Mesenchymal stem cell (in vitro differentiated cells and primary cell): ENCODE measurements around the gene DPF3.

Experiments used
- DNase-seq: peaks from one replicate; pipeline ENCODE4 v3.0.0-alpha.2; 2013
- H2AFZ ChIP-seq: one replicate; pipeline ENCODE4 v1.6.1; 2013; ENCODE audit warnings: low read depth, mild to moderate bottlenecking, control low read depth, inconsistent platforms, low read length, moderate library complexity
- H2AK5ac ChIP-seq: 2 replicates; pipeline ENCODE4 v1.6.1; 2013; ENCODE audit warnings: low read length, moderate library complexity, mild to moderate bottlenecking, inconsistent platforms; ENCODE audit not compliant: severe bottlenecking
- H2BK120ac ChIP-seq: one replicate; pipeline ENCODE4 v1.6.1; 2013; ENCODE audit warnings: low read depth, mild to moderate bottlenecking, inconsistent platforms, low read length, moderate library complexity
- H2BK12ac ChIP-seq, 2 experiments: one replicate each; pipeline ENCODE4 v1.6.1; 2013; ENCODE audit warnings: inconsistent platforms in 2 of 2, low read length in 2 of 2, mild to moderate bottlenecking in 2 of 2, moderate library complexity in 2 of 2, control low read depth in 1 of 2
- H2BK15ac ChIP-seq: one replicate; pipeline ENCODE4 v1.6.1; 2013; ENCODE audit warnings: mild to moderate bottlenecking, low read depth, inconsistent platforms; ENCODE audit not compliant: poor library complexity, severe bottlenecking
- H2BK5ac ChIP-seq: 2 replicates; pipeline ENCODE4 v1.6.1; 2013; ENCODE audit warnings: low read depth, mild to moderate bottlenecking, low read length, control low read depth, inconsistent platforms; ENCODE audit not compliant: poor library complexity, severe bottlenecking
- H3K14ac ChIP-seq, 2 experiments: one replicate each; pipeline ENCODE4 v1.6.1; 2013; ENCODE audit warnings: inconsistent platforms in 2 of 2, low read length in 2 of 2, control low read depth in 1 of 2, mild to moderate bottlenecking in 1 of 2, moderate library complexity in 1 of 2
- H3K18ac ChIP-seq, 2 experiments: one replicate each; pipeline ENCODE4 v1.6.1; 2013; ENCODE audit warnings: inconsistent platforms in 2 of 2, low read length in 2 of 2, control low read depth in 1 of 2, low read depth in 1 of 2, mild to moderate bottlenecking in 1 of 2
- H3K23ac ChIP-seq, 2 experiments: one replicate each; pipeline ENCODE4 v1.6.1; 2013; ENCODE audit warnings: inconsistent platforms in 2 of 2, low read length in 2 of 2, mild to moderate bottlenecking in 2 of 2, moderate library complexity in 2 of 2, control low read depth in 1 of 2
- H3K27ac ChIP-seq: 2 replicates; pipeline ENCODE4 v1.5.1; 2013; ENCODE audit warnings: mild to moderate bottlenecking, moderate library complexity, low read length, control low read depth, inconsistent platforms; ENCODE audit not compliant: poor library complexity, severe bottlenecking
- H3K27me3 ChIP-seq, 2 experiments: 2 replicates each; pipeline versions ENCODE4 v1.6.1 to v1.7.0; 2013; ENCODE audit warnings: low read length in 2 of 2, mild to moderate bottlenecking in 2 of 2, moderate library complexity in 2 of 2, control low read depth in 1 of 2, inconsistent platforms in 1 of 2; ENCODE audit not compliant: control insufficient read depth in 1 of 2, insufficient read depth in 1 of 2
- H3K36me3 ChIP-seq, 2 experiments: 2 replicates each; pipeline versions ENCODE4 v1.6.1 to v1.7.0; 2013; ENCODE audit warnings: low read length in 2 of 2, control low read depth in 1 of 2, inconsistent platforms in 1 of 2, low read depth in 1 of 2, mild to moderate bottlenecking in 1 of 2; ENCODE audit not compliant: insufficient read depth in 2 of 2, control insufficient read depth in 1 of 2
- H3K4ac ChIP-seq, 2 experiments: one replicate each; pipeline ENCODE4 v1.6.1; 2013; ENCODE audit warnings: inconsistent platforms in 2 of 2, low read length in 2 of 2, mild to moderate bottlenecking in 2 of 2, moderate library complexity in 2 of 2, control low read depth in 1 of 2, low read depth in 1 of 2
- H3K4me1 ChIP-seq: 2 replicates; pipeline ENCODE4 v1.6.1; 2013; ENCODE audit warnings: low read depth, low read length, control low read depth; ENCODE audit not compliant: control insufficient read depth, insufficient read depth
- H3K4me2 ChIP-seq: 2 replicates; pipeline ENCODE4 v1.6.1; 2013; ENCODE audit warnings: low read length, mild to moderate bottlenecking, inconsistent platforms; ENCODE audit not compliant: poor library complexity, severe bottlenecking
- H3K4me3 ChIP-seq, 2 experiments: 2 replicates each; pipeline versions ENCODE4 v1.5.1 to v1.7.0; 2013; ENCODE audit warnings: low read length in 2 of 2, mild to moderate bottlenecking in 2 of 2, control low read depth in 1 of 2, low read depth in 1 of 2; ENCODE audit not compliant: insufficient read depth in 1 of 2
- H3K79me1 ChIP-seq: replicated peaks from 2 replicates; pipeline ENCODE4 v1.6.1; 2013; ENCODE audit warnings: mild to moderate bottlenecking, control low read depth, low read length, inconsistent platforms; ENCODE audit not compliant: poor library complexity, severe bottlenecking
- H3K9ac ChIP-seq: 2 replicates; pipeline ENCODE4 v1.7.0; 2013; ENCODE audit warnings: mild to moderate bottlenecking, low read length, moderate library complexity
- H3K9me3 ChIP-seq: 2 replicates; pipeline ENCODE4 v1.7.0; 2013; ENCODE audit warnings: mild to moderate bottlenecking, low read length; ENCODE audit not compliant: control insufficient read depth
- H4K8ac ChIP-seq: one replicate; pipeline ENCODE4 v1.6.1; 2013; ENCODE audit warnings: inconsistent platforms, mild to moderate bottlenecking, low read length, moderate library complexity
- H4K91ac ChIP-seq: one replicate; pipeline ENCODE4 v1.6.1; 2013; ENCODE audit warnings: mild to moderate bottlenecking, low read length, inconsistent platforms
- WGBS: methylation state at CpG from one replicate; pipeline ENCODE4 v1.1.7; 2013; ENCODE audit warnings: mixed read lengths; 5-methylcytosine and 5-hydroxymethylcytosine counted together

The DPF3 gene

GRCh38 chr14:72595152-72595862, 298.6 kb downstream of the DPF3 start:
- H2AFZ ChIP-seq: no peak overlapping the region
- peak; percentile 22 for DNase-seq
- no peak overlapping the region for H2BK15ac ChIP-seq
- no peaks in the 10 kb centered on the region for H3K79me1 ChIP-seq
- H3K4me3 ChIP-seq: no peak overlapping the region
- H3K18ac ChIP-seq: no peak overlapping the region
- 85% methylated on average over 8 of the region's 8 CpGs for whole genome bisulfite sequencing
- H3K27ac ChIP-seq: no peak overlapping the region
- peaks cover 7% of the 10 kb centered on the region for H3K4me1 ChIP-seq
- H3K14ac ChIP-seq: no peak overlapping the region
- H2BK5ac ChIP-seq: no peak overlapping the region
- H3K23ac ChIP-seq: no peak overlapping the region
- H2AK5ac ChIP-seq: no peak overlapping the region
- H4K8ac ChIP-seq: no peak overlapping the region
- no peaks in the 10 kb centered on the region for H3K9me3 ChIP-seq
- no peak overlapping the region for H2BK12ac ChIP-seq
- no peak overlapping the region for H4K91ac ChIP-seq
- peaks cover 0 to 22% of the 10 kb centered on the region in 2 experiments for H3K27me3 ChIP-seq
- H3K4ac ChIP-seq: no peak overlapping the region
- H3K4me2 ChIP-seq: no peak overlapping the region
- no peak overlapping the region for H2BK120ac ChIP-seq
- no peak overlapping the region for H3K9ac ChIP-seq
- H3K36me3 ChIP-seq: no peaks in the 10 kb centered on the region

- H3K18ac ChIP-seq: no peak overlapping the region
- no peak overlapping the region for H2BK5ac ChIP-seq
- H3K9ac ChIP-seq: no peak overlapping the region
- peaks cover 0 to 18% of the 10 kb centered on the region in 2 experiments for H3K27me3 ChIP-seq
- no peak overlapping the region for H4K8ac ChIP-seq
- no peak overlapping the region for H3K4me2 ChIP-seq
- 94% methylated on average over 14 of the region's 14 CpGs for WGBS
- no peak overlapping the region for H3K4ac ChIP-seq
- H4K91ac ChIP-seq: no peak overlapping the region
- no peak overlapping the region for H3K23ac ChIP-seq
- H2BK120ac ChIP-seq: no peak overlapping the region
- H2BK15ac ChIP-seq: no peak overlapping the region
- no peak overlapping the region for H2BK12ac ChIP-seq
- H3K14ac ChIP-seq: no peak overlapping the region
- no peak overlapping the region for H3K4me3 ChIP-seq
- no peak for DNase-seq
- no peak overlapping the region for H2AK5ac ChIP-seq
- no peak overlapping the region for H3K27ac ChIP-seq
- no peaks in the 10 kb centered on the region for H3K9me3 ChIP-seq
- no peaks in the 10 kb centered on the region for H3K4me1 ChIP-seq
- H3K79me1 ChIP-seq: no peaks in the 10 kb centered on the region
- H3K36me3 ChIP-seq: no peaks in the 10 kb centered on the region
- H2AFZ ChIP-seq: no peak overlapping the region
Observed at GRCh38 chr14:72594099-72594901, 299.6 kb downstream of the DPF3 start.

GRCh38 chr14:72591391-72591790, 302.5 kb downstream of the DPF3 start:
- no peak overlapping the region for H4K8ac ChIP-seq
- H2AFZ ChIP-seq: no peak overlapping the region
- H3K79me1 ChIP-seq: no peaks in the 10 kb centered on the region
- no peak overlapping the region for H3K4me3 ChIP-seq
- no peak overlapping the region for H2BK15ac ChIP-seq
- H2BK12ac ChIP-seq: no peak overlapping the region
- H2BK5ac ChIP-seq: no peak overlapping the region
- no peak overlapping the region for H3K4ac ChIP-seq
- no peaks in the 10 kb centered on the region for H3K9me3 ChIP-seq
- no peaks in the 10 kb centered on the region for H3K36me3 ChIP-seq
- no peak overlapping the region for H3K18ac ChIP-seq
- H3K27me3 ChIP-seq: peaks cover 0 to 11% of the 10 kb centered on the region in 2 experiments
- no peak overlapping the region for H2BK120ac ChIP-seq
- H3K14ac ChIP-seq: no peak overlapping the region
- no peak overlapping the region for H3K4me2 ChIP-seq
- H4K91ac ChIP-seq: no peak overlapping the region
- DNase-seq: no peak
- H3K23ac ChIP-seq: no peak overlapping the region
- H3K9ac ChIP-seq: no peak overlapping the region
- H3K27ac ChIP-seq: no peak overlapping the region
- 95% methylated on average over 4 of the region's 4 CpGs for WGBS
- H2AK5ac ChIP-seq: peak overlapping the region; percentile 16
- no peaks in the 10 kb centered on the region for H3K4me1 ChIP-seq

- no peak overlapping the region for H3K4ac ChIP-seq
- no peak overlapping the region for H3K4me3 ChIP-seq
- H3K4me2 ChIP-seq: no peak overlapping the region
- H3K14ac ChIP-seq: no peak overlapping the region
- H2BK15ac ChIP-seq: no peak overlapping the region
- H3K9ac ChIP-seq: no peak overlapping the region
- H4K8ac ChIP-seq: no peak overlapping the region
- 79% methylated on average over 6 of the region's 7 CpGs for WGBS
- no peak overlapping the region for H3K27ac ChIP-seq
- H2BK5ac ChIP-seq: no peak overlapping the region
- no peaks in the 10 kb centered on the region for H3K4me1 ChIP-seq
- H3K27me3 ChIP-seq: peaks cover 0 to 6% of the 10 kb centered on the region in 2 experiments
- H3K18ac ChIP-seq: no peak overlapping the region
- H2BK120ac ChIP-seq: no peak overlapping the region
- H3K79me1 ChIP-seq: no peaks in the 10 kb centered on the region
- no peak overlapping the region for H4K91ac ChIP-seq
- DNase-seq: no peak
- no peak overlapping the region for H3K23ac ChIP-seq
- no peak overlapping the region for H2BK12ac ChIP-seq
- no peak overlapping the region for H2AFZ ChIP-seq
- H2AK5ac ChIP-seq: no peak overlapping the region
- no peaks in the 10 kb centered on the region for H3K36me3 ChIP-seq
- no peaks in the 10 kb centered on the region for H3K9me3 ChIP-seq
Observed at GRCh38 chr14:72590577-72590976, 303.3 kb downstream of the DPF3 start.
